Astrocyte (in vitro differentiated cells and primary cell): ENCODE results near the gene SH2D6. TPM values are rescaled to one million over a fixed set of nuclear protein-coding genes. Genes with fewer than 3 reads are reported as not detected.

Experiments used
- DNase-seq: peaks from one replicate; pipeline ENCODE4 v3.0.0-alpha.2; 2010; ENCODE audit warnings: low read depth
- FAIRE-seq: peaks from 2 replicates; lab custom pipeline; 2011; peaks lifted over from hg19 to GRCh38; lab: Jason Lieb, UNC
- H2AFZ ChIP-seq: 2 replicates; pipeline ENCODE4 v1.6.0; 2012; ENCODE audit warnings: low read depth, low read length, inconsistent platforms
- H3K27ac ChIP-seq: 2 replicates; pipeline ENCODE4 v1.5.1; 2011; ENCODE audit warnings: low read depth, low read length, inconsistent platforms
- H3K27me3 ChIP-seq: 2 replicates; pipeline ENCODE4 v1.6.0; 2011; ENCODE audit warnings: low read length, inconsistent platforms; ENCODE audit not compliant: insufficient read depth
- H3K36me3 ChIP-seq: 2 replicates; pipeline ENCODE4 v1.5.1; 2011; ENCODE audit warnings: low read length, inconsistent platforms; ENCODE audit not compliant: insufficient read depth
- H3K4me1 ChIP-seq: 2 replicates; pipeline ENCODE4 v1.5.1; 2011; ENCODE audit warnings: low read length, inconsistent platforms; ENCODE audit not compliant: insufficient read depth
- H3K4me2 ChIP-seq: 2 replicates; pipeline ENCODE4 v1.6.0; 2012; ENCODE audit warnings: low read length, inconsistent platforms
- H3K4me3 ChIP-seq: 2 replicates; pipeline ENCODE4 v1.5.1; 2011; ENCODE audit warnings: low read depth, mild to moderate bottlenecking, low read length, inconsistent platforms; ENCODE audit not compliant: insufficient read depth
- H3K79me2 ChIP-seq: 2 replicates; pipeline ENCODE4 v1.6.0; 2012; ENCODE audit warnings: mild to moderate bottlenecking, low read length, inconsistent platforms; ENCODE audit not compliant: insufficient read depth
- H3K9ac ChIP-seq: 2 replicates; pipeline ENCODE4 v1.6.0; 2012; ENCODE audit warnings: mild to moderate bottlenecking, low read length, inconsistent platforms
- H3K9me3 ChIP-seq: 2 replicates; pipeline ENCODE4 v1.5.1; 2012; ENCODE audit warnings: low read depth, mild to moderate bottlenecking, low read length, inconsistent platforms; ENCODE audit not compliant: insufficient read depth
- H4K20me1 ChIP-seq: 2 replicates; pipeline ENCODE4 v1.6.0; 2012; ENCODE audit warnings: low read length, inconsistent platforms; ENCODE audit not compliant: insufficient read depth
- H3K27ac Mint-ChIP-seq: one replicate; pipeline ENCODE4 v1.8.0; 2021; ENCODE audit warnings: mild to moderate bottlenecking, mixed read lengths; ENCODE audit not compliant: unreplicated experiment
- H3K27me3 Mint-ChIP-seq: one replicate; pipeline ENCODE4 v1.8.0; 2021; ENCODE audit warnings: low read depth, mixed read lengths; ENCODE audit not compliant: unreplicated experiment
- H3K36me3 Mint-ChIP-seq: one replicate; pipeline ENCODE4 v1.8.0; 2021; ENCODE audit warnings: low read depth, mixed read lengths; ENCODE audit not compliant: unreplicated experiment
- H3K4me1 Mint-ChIP-seq: one replicate; pipeline ENCODE4 v1.8.0; 2021; ENCODE audit warnings: low read depth, mixed read lengths; ENCODE audit not compliant: unreplicated experiment
- H3K4me3 Mint-ChIP-seq: one replicate; pipeline ENCODE4 v1.8.0; 2021; ENCODE audit warnings: mild to moderate bottlenecking, moderate library complexity, mixed read lengths; ENCODE audit not compliant: unreplicated experiment
- H3K9me3 Mint-ChIP-seq: one replicate; pipeline ENCODE4 v1.8.0; 2021; ENCODE audit warnings: mild to moderate bottlenecking, mixed read lengths; ENCODE audit not compliant: unreplicated experiment
- EZH2 ChIP-seq: IDR thresholded peaks from 2 replicates; pipeline ENCODE4 v1.6.1; 2012; ENCODE audit warnings: mild to moderate bottlenecking, low read length, inconsistent platforms; ENCODE audit not compliant: insufficient read depth
- total RNA-seq: library from RNA; stranded (reverse); gene quantifications from 2 replicates; pipeline ENCODE4 v1.2.1, GENCODE V29; 2021
- TF ChIP-seq, protein P1 (sequence below): IDR thresholded peaks from 2 replicates; pipeline ENCODE4 v1.5.1; 2011; ENCODE audit warnings: low read depth, mild to moderate bottlenecking, inconsistent platforms, low read length, moderate library complexity; ENCODE audit not compliant: insufficient read depth

Gene SH2D6
- total RNA-seq, 1 donor from 2014 or later = 0.64 TPM

GRCh38 chr2:85398426-85399182 is 19.9 kb upstream of the SH2D6 start:
- H3K4me1 ChIP-seq = no peaks in the 10 kb centered on the region
- DNase-seq (no peak), FAIRE-seq (no peak)
- TF ChIP-seq EZH2 = no peak
- TF ChIP-seq, protein P1, sequence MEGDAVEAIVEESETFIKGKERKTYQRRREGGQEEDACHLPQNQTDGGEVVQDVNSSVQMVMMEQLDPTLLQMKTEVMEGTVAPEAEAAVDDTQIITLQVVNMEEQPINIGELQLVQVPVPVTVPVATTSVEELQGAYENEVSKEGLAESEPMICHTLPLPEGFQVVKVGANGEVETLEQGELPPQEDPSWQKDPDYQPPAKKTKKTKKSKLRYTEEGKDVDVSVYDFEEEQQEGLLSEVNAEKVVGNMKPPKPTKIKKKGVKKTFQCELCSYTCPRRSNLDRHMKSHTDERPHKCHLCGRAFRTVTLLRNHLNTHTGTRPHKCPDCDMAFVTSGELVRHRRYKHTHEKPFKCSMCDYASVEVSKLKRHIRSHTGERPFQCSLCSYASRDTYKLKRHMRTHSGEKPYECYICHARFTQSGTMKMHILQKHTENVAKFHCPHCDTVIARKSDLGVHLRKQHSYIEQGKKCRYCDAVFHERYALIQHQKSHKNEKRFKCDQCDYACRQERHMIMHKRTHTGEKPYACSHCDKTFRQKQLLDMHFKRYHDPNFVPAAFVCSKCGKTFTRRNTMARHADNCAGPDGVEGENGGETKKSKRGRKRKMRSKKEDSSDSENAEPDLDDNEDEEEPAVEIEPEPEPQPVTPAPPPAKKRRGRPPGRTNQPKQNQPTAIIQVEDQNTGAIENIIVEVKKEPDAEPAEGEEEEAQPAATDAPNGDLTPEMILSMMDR = no peak
- H2AFZ ChIP-seq = no peak overlapping the region
- Mint-ChIP-seq H3K27ac (peak overlapping the region; percentile 34), H3K27me3 (no peaks in the 10 kb centered on the region), H3K4me3 (no peak overlapping the region), H3K4me1 (peaks cover 4% of the 10 kb centered on the region), H3K36me3 (peaks cover 22% of the 10 kb centered on the region), H3K9me3 (no peaks in the 10 kb centered on the region)
- H3K9ac ChIP-seq = no peak overlapping the region
- no peak overlapping the region for H3K4me2 ChIP-seq
- H3K79me2 ChIP-seq = peaks cover 14% of the 10 kb centered on the region
- H3K9me3 ChIP-seq = no peaks in the 10 kb centered on the region
- H3K27ac ChIP-seq = no peak overlapping the region
- peaks cover 12% of the 10 kb centered on the region for H3K36me3 ChIP-seq
- no peaks in the 10 kb centered on the region for H3K27me3 ChIP-seq
- H4K20me1 ChIP-seq = no peaks in the 10 kb centered on the region
- no peak overlapping the region for H3K4me3 ChIP-seq

GRCh38 chr2:85399183-85399455 is 19.4 kb upstream of the SH2D6 start:
- FAIRE-seq (no peak), DNase-seq (no peak)
- Mint-ChIP-seq H3K27ac (peak overlapping the region; percentile 34), H3K27me3 (no peaks in the 10 kb centered on the region), H3K36me3 (peaks cover 22% of the 10 kb centered on the region), H3K4me3 (no peak overlapping the region), H3K4me1 (no peaks in the 10 kb centered on the region), H3K9me3 (no peaks in the 10 kb centered on the region)
- Histone ChIP-seq H3K79me2 (peaks cover 18% of the 10 kb centered on the region), H3K9ac (no peak overlapping the region), H4K20me1 (no peaks in the 10 kb centered on the region), H3K9me3 (no peaks in the 10 kb centered on the region), H3K4me2 (no peak overlapping the region), H3K4me3 (no peak overlapping the region), H3K27me3 (no peaks in the 10 kb centered on the region), H3K27ac (no peak overlapping the region), H3K4me1 (no peaks in the 10 kb centered on the region), H3K36me3 (peaks cover 10% of the 10 kb centered on the region), H2AFZ (no peak overlapping the region)
- TF ChIP-seq, protein P1 = no peak
- TF ChIP-seq EZH2 = no peak

GRCh38 chr2:85400023-85400422 is 18.5 kb upstream of the SH2D6 start:
- Mint-ChIP-seq H3K9me3 (no peaks in the 10 kb centered on the region), H3K27me3 (no peaks in the 10 kb centered on the region), H3K36me3 (peaks cover 21% of the 10 kb centered on the region), H3K4me1 (no peaks in the 10 kb centered on the region), H3K4me3 (peak overlapping the region; percentile 27), H3K27ac (peak overlapping the region; percentile 5)
- Histone ChIP-seq H3K79me2 (peaks cover 20% of the 10 kb centered on the region), H3K9me3 (no peaks in the 10 kb centered on the region), H3K9ac (no peak overlapping the region), H3K36me3 (peaks cover 8% of the 10 kb centered on the region), H3K27ac (no peak overlapping the region), H4K20me1 (no peaks in the 10 kb centered on the region), H3K27me3 (no peaks in the 10 kb centered on the region), H3K4me1 (peaks cover 2% of the 10 kb centered on the region), H3K4me2 (no peak overlapping the region), H2AFZ (no peak overlapping the region), H3K4me3 (no peak overlapping the region)
- no peak for DNase-seq
- no peak for FAIRE-seq
- TF ChIP-seq, protein P1 = no peak
- TF ChIP-seq EZH2 = no peak
